ENCODE results near the gene ABCA4. TPM values are rescaled to one million over a fixed set of nuclear protein-coding genes. Genes with fewer than 3 reads are reported as not detected.

ABCA4 gene
- total and polyA plus RNA-seq, 2 donors (not counting 3 experiments of a cell fraction or from before 2014, with no cell fraction given): 2.3 to 4.9 TPM

DNA sequence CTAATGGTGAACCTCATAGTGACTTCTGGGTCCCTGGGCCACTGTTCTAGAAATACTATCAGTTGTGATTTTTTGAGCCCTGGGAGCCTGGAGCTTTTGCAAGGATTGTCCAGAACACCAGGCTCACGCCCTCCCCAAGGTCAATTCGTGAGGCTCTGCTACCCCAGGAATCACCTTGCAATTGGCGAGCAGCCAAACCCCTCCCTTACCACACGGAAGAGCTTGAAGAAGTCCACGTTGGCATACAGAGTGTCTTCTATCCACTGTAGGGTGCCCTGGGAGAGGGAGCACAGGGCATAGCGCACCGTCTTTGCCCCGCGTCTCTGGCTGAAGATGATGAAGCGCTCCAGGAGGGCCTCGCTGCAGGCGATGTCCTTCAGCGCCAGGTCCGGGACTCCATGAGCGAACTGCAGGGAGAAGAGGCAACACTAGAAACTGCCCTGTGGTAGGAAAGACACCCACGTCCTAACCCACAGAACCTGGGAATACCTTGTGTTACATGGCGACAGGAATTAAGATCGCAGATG lies 22.3 kb downstream of the ABCA4 start:
- ChIA-PET POLR2A (no interaction called here), CTCF (no interaction called here)
- Histone ChIP-seq H3K9me3 (replicated peaks; ENCODE audit: control insufficient read depth, insufficient read depth, low read length) (no peaks in the 10 kb centered on the region), H3K4me3 (replicated peaks in 1 of 3; ENCODE audit: insufficient read depth in 1 of 3, low read depth in 1 of 3, low read length in 3 of 3) (no peak overlapping the region), H3K9me1 (replicated peaks; ENCODE audit: control insufficient read depth, extremely low read depth, insufficient read depth, low read length) (no peaks in the 10 kb centered on the region), H4K20me1 (replicated peaks; ENCODE audit: control insufficient read depth, extremely low read depth, insufficient read depth, low read length) (no peaks in the 10 kb centered on the region), H3K9ac (replicated peaks; ENCODE audit: extremely low read depth, insufficient read depth, low read length) (no peak overlapping the region), H3K79me2 (ENCODE audit: control insufficient read depth, insufficient read depth, low read length) (no peaks in the 10 kb centered on the region), H2AFZ (ENCODE audit: low read depth, low read length) (no peak overlapping the region), H3K27ac (ENCODE audit: insufficient read depth, low read depth, low read length) (no peak overlapping the region), H3K36me3 (ENCODE audit: control insufficient read depth in 2 of 2, extremely low read depth in 1 of 2, insufficient read depth in 2 of 2, low read length in 2 of 2) (no peaks in the 10 kb centered on the region), H3K4me2 (ENCODE audit: insufficient read depth, low read length) (no peak overlapping the region), H3K4me1 (ENCODE audit: control insufficient read depth, extremely low read depth, insufficient read depth, low read length) (peaks cover 33% of the 10 kb centered on the region), H3K27me3 (ENCODE audit: control insufficient read depth in 2 of 2, insufficient read depth in 2 of 2, low read length in 2 of 2) (no peaks in the 10 kb centered on the region)
- BruUV-seq (replicated peaks): no TSS peak
- DNase-seq (ENCODE audit: low read depth, low spot score) (no peak), FAIRE-seq (no peak)
- dilution Hi-C loops (cut with MboI; ENCODE audit: extremely low pct_ligation_motif_present, low sequenced_read_pairs): no loop called here
- intact Hi-C loops (cut with micrococcal nuclease): no loop called here
- TF ChIP-seq MYC (IDR thresholded peaks at IDR 0.05; ENCODE audit: low read depth, low read length) (no peak), POLR2A (IDR thresholded peaks at IDR 0.05; ENCODE audit: low read depth, low read length) (no peak)

GRCh38 chr1:94096797-94097549 lies 24.0 kb downstream of the ABCA4 start:
- Histone ChIP-seq H3K9me1 (replicated peaks; ENCODE audit: control insufficient read depth, extremely low read depth, insufficient read depth, low read length) (no peaks in the 10 kb centered on the region), H3K4me2 (ENCODE audit: insufficient read depth, low read length) (no peak overlapping the region), H3K36me3 (ENCODE audit: control insufficient read depth in 2 of 2, extremely low read depth in 1 of 2, insufficient read depth in 2 of 2, low read length in 2 of 2) (no peaks in the 10 kb centered on the region), H4K20me1 (replicated peaks; ENCODE audit: control insufficient read depth, extremely low read depth, insufficient read depth, low read length) (no peaks in the 10 kb centered on the region), H3K4me1 (ENCODE audit: control insufficient read depth, extremely low read depth, insufficient read depth, low read length) (peaks cover 50% of the 10 kb centered on the region), H3K27me3 (ENCODE audit: control insufficient read depth in 2 of 2, insufficient read depth in 2 of 2, low read length in 2 of 2) (no peaks in the 10 kb centered on the region), H3K4me3 (replicated peaks in 1 of 3; ENCODE audit: insufficient read depth in 1 of 3, low read depth in 1 of 3, low read length in 3 of 3) (no peak overlapping the region), H3K27ac (ENCODE audit: insufficient read depth, low read depth, low read length) (no peak overlapping the region), H3K79me2 (ENCODE audit: control insufficient read depth, insufficient read depth, low read length) (no peaks in the 10 kb centered on the region), H3K9me3 (replicated peaks; ENCODE audit: control insufficient read depth, insufficient read depth, low read length) (no peaks in the 10 kb centered on the region), H2AFZ (ENCODE audit: low read depth, low read length) (no peak overlapping the region), H3K9ac (replicated peaks; ENCODE audit: extremely low read depth, insufficient read depth, low read length) (no peak overlapping the region)
- ChIA-PET CTCF (interaction anchor here (0.7 to 1.5 kb wide), 2 partner anchors 13 to 236 kb away, joined by 4 read pairs; no protein-coding TSS in a partner anchor), POLR2A (no interaction called here)
- dilution Hi-C loops (cut with MboI; ENCODE audit: extremely low pct_ligation_motif_present, low sequenced_read_pairs) (no loop called here), intact Hi-C loops (cut with micrococcal nuclease) (no loop called here)
- TF ChIP-seq POLR2A (IDR thresholded peaks at IDR 0.05; ENCODE audit: low read depth, low read length) (no peak), EZH2 (IDR thresholded peaks at IDR 0.05; ENCODE audit: borderline replicate concordance, low read depth, low read length, severe bottlenecking) (no peak), CTCF (IDR thresholded peaks at IDR 0.05; ENCODE audit: extremely low read depth in 1 of 2, insufficient read depth in 1 of 2, low read depth in 1 of 2, low read length in 2 of 2) (no peak), FOS (IDR thresholded peaks at IDR 0.05; ENCODE audit: borderline replicate concordance, insufficient read depth, low read length) (no peak), GATA2 (IDR thresholded peaks at IDR 0.05; ENCODE audit: insufficient read depth, insufficient read length, low read depth, low read length) (no peak), JUN (IDR thresholded peaks at IDR 0.05; ENCODE audit: borderline replicate concordance, insufficient read depth, insufficient read length, low read depth) (no peak), POLR2AphosphoS5 (IDR thresholded peaks at IDR 0.05; ENCODE audit: insufficient read depth, low read depth, low read length) (no peak)
- DNase-seq (ENCODE audit: low read depth, low spot score): no peak
- no peak for FAIRE-seq
- no TSS peak for BruUV-seq (replicated peaks)

Measured in endothelial cell of umbilical vein (primary cell).